Caco-2 (cell line): Measurements from ENCODE around the gene ETFB. TPM values are rescaled to one million over a fixed set of nuclear protein-coding genes. Genes with fewer than 3 reads are reported as not detected.

Experiments used
- BruUV-seq: library from RNA; stranded (reverse); fragments of 400-500 nt; replicated peaks from 2 replicates; lab custom pipeline; 2021; lab: Mats Ljungman, UMichigan
- CTCF ChIA-PET: fragments of 300-600 bp; sonication (Branson Sonifier 250); formaldehyde crosslinking; loops from one replicate; lab custom pipeline; 2022; ENCODE audit warnings: antibody characterized with exemption; lab: Charles Lee
- POLR2A ChIA-PET: fragments of 300-600 bp; sonication (Branson Sonifier 250); formaldehyde crosslinking; loops from one replicate; lab custom pipeline; 2022; ENCODE audit warnings: antibody characterized with exemption; lab: Charles Lee
- DNase-seq, 2 experiments: peaks; one replicate each; pipeline versions ENCODE4 v3.0.0 to v3.0.0-alpha.2; 2020 to 2022
- H3K27me3 ChIP-seq: replicated peaks from 2 replicates; pipeline ENCODE4 v1.6.0; 2011; ENCODE audit warnings: low read length; ENCODE audit not compliant: control insufficient read depth, insufficient read depth
- H3K36me3 ChIP-seq: 2 replicates; pipeline ENCODE4 v1.5.1; 2011; ENCODE audit warnings: low read length; ENCODE audit not compliant: control insufficient read depth, insufficient read depth
- H3K4me1 ChIP-seq: fragments of 250-450 bp; sonication (Bioruptor Pico); 2 replicates; pipeline ENCODE4 v1.5.1; 2020; ENCODE audit warnings: mild to moderate bottlenecking
- H3K4me3 ChIP-seq: 2 replicates; pipeline ENCODE4 v1.5.1; 2011; ENCODE audit warnings: low read depth, mild to moderate bottlenecking, control low read depth, low read length
- H3K9me3 ChIP-seq: fragments of 250-450 bp; sonication (Bioruptor Pico); 2 replicates; pipeline ENCODE4 v1.5.1; 2020; ENCODE audit warnings: mild to moderate bottlenecking, moderate library complexity
- H3K27ac Mint-ChIP-seq: one replicate; pipeline ENCODE4 v1.8.0; 2022; ENCODE audit warnings: mixed read lengths; ENCODE audit not compliant: unreplicated experiment
- H3K27me3 Mint-ChIP-seq: one replicate; pipeline ENCODE4 v1.8.0; 2022; ENCODE audit warnings: mixed read lengths; ENCODE audit not compliant: insufficient read depth, unreplicated experiment
- H3K36me3 Mint-ChIP-seq: one replicate; pipeline ENCODE4 v1.8.0; 2022; ENCODE audit warnings: mild to moderate bottlenecking, mixed read lengths; ENCODE audit not compliant: insufficient read depth, unreplicated experiment
- H3K4me1 Mint-ChIP-seq: one replicate; pipeline ENCODE4 v1.8.0; 2022; ENCODE audit warnings: low read depth, mixed read lengths; ENCODE audit not compliant: unreplicated experiment
- H3K4me3 Mint-ChIP-seq: one replicate; pipeline ENCODE4 v1.8.0; 2022; ENCODE audit warnings: mild to moderate bottlenecking, moderate library complexity, mixed read lengths; ENCODE audit not compliant: unreplicated experiment
- H3K9me3 Mint-ChIP-seq: one replicate; pipeline ENCODE4 v1.8.0; 2022; ENCODE audit warnings: mixed read lengths; ENCODE audit not compliant: unreplicated experiment
- intact Hi-C: fragments of 100-400 bp; cut with micrococcal nuclease; formaldehyde crosslinking; loops from one replicate; pipeline ENCODE4 v1.10.0; 2022; ENCODE audit not compliant: unreplicated experiment
- total RNA-seq: library from RNA; stranded (reverse); gene quantifications from 2 replicates; pipeline ENCODE4 v1.2.3, GENCODE V29; 2022
- TF ChIP-seq, protein P1 (sequence below), 2 experiments: fragments of 200-600 bp in 1 of 2; IDR thresholded peaks; 1 replicate in 1 of 2; 2 replicates in 1 of 2; pipeline versions ENCODE4 v1.5.1 to v1.8.0; 2011 to 2022; ENCODE audit warnings: antibody characterized with exemption in 1 of 2, control low read depth in 1 of 2, inconsistent platforms in 1 of 2, low read depth in 1 of 2, low read length in 1 of 2, mild to moderate bottlenecking in 1 of 2, moderate library complexity in 1 of 2; ENCODE audit not compliant: insufficient read depth in 1 of 2, severe bottlenecking in 1 of 2, unreplicated experiment in 1 of 2

Gene ETFB
- total RNA-seq, 1 experiment from 2014 or later = 228 TPM

DNA sequence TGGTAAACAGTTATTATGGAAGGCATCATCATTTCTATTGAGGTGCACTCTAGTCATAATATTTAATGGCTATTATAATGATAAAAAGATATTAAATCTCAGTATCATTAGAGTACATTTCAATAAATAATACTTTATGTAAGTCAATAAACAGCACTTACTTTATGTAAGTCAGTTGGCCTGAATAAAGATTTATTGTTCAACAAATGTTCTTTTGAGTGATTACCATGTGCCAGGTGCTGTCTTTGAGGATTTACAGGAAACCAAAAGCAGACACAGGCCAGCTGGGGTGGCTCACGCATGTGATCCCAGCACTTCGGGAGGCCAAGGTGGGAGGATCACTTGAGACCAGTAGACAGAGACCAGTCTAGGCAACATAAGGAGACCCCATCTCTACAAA lies 11.2 kb upstream of the ETFB start:
- H3K4me3 ChIP-seq = no peak overlapping the region
- Mint-ChIP-seq H3K27me3 (no peaks in the 10 kb centered on the region), H3K36me3 (no peaks in the 10 kb centered on the region), H3K4me3 (no peak overlapping the region), H3K9me3 (no peaks in the 10 kb centered on the region), H3K4me1 (no peaks in the 10 kb centered on the region), H3K27ac (no peak overlapping the region)
- H3K36me3 ChIP-seq = no peaks in the 10 kb centered on the region
- CTCF ChIA-PET = no interaction called here
- no peaks in the 10 kb centered on the region for H3K4me1 ChIP-seq
- TF ChIP-seq, protein P1, sequence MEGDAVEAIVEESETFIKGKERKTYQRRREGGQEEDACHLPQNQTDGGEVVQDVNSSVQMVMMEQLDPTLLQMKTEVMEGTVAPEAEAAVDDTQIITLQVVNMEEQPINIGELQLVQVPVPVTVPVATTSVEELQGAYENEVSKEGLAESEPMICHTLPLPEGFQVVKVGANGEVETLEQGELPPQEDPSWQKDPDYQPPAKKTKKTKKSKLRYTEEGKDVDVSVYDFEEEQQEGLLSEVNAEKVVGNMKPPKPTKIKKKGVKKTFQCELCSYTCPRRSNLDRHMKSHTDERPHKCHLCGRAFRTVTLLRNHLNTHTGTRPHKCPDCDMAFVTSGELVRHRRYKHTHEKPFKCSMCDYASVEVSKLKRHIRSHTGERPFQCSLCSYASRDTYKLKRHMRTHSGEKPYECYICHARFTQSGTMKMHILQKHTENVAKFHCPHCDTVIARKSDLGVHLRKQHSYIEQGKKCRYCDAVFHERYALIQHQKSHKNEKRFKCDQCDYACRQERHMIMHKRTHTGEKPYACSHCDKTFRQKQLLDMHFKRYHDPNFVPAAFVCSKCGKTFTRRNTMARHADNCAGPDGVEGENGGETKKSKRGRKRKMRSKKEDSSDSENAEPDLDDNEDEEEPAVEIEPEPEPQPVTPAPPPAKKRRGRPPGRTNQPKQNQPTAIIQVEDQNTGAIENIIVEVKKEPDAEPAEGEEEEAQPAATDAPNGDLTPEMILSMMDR (IDR thresholded peaks at IDR 0.05; ENCODE audit: insufficient read depth in 1 of 2, low read depth in 1 of 2, low read length in 1 of 2, severe bottlenecking in 1 of 2, unreplicated experiment in 1 of 2) = no peak
- intact Hi-C loops = no loop called here
- H3K9me3 ChIP-seq = peaks cover 14% of the 10 kb centered on the region
- POLR2A ChIA-PET = interaction anchor here (2.0 kb wide), 1 partner anchor 10 kb away, joined by 10 read pairs; no protein-coding TSS in a partner anchor
- no TSS peak for BruUV-seq
- H3K27me3 ChIP-seq = no peaks in the 10 kb centered on the region
- no peak for DNase-seq

DNA sequence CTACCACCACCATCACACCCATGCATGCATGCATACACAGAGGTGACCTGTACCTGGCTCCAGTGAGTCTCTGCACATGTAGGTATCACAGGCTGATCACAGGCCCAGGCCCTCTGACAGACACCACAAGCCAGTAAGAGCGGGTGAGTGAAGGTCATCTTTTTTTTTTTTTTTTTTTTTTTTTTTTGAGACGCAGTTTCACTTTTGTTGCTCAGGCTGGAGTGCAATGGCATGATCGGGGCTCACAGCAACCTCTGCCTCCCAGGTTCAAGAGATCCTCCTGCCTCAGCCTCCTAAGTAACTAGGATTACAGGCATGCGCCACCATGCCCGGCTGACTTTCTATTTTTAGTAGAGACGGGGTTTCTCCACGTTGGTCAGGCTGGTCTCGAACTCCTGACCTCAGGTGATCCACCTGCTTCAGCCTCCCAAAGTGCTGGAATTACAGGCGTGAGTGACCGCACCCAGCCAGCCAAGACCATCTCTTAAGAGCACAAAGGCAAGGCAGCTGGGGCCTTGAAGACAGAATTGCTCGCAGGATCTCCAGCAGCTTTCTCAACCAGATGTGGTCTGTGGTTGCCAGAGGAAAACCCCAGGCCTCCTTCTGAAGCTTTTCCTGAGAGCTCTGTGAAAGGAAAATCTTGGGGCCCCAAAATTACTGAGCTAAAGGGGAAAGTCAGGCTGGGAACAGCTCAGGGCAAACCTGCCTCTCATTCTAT lies 9.5 kb upstream of the ETFB start:
- no peak overlapping the region for H3K27ac Mint-ChIP-seq
- H3K27me3 ChIP-seq = no peaks in the 10 kb centered on the region
- no peak overlapping the region for H3K4me3 ChIP-seq
- no peaks in the 10 kb centered on the region for H3K36me3 ChIP-seq
- TF ChIP-seq, protein P1 (IDR thresholded peaks at IDR 0.05; ENCODE audit: insufficient read depth in 1 of 2, low read depth in 1 of 2, low read length in 1 of 2, severe bottlenecking in 1 of 2, unreplicated experiment in 1 of 2) = no peak
- CTCF ChIA-PET = no interaction called here
- BruUV-seq = no TSS peak
- H3K36me3 Mint-ChIP-seq = peaks cover under 1% of the 10 kb centered on the region
- DNase-seq = no peak
- POLR2A ChIA-PET = interaction anchor here (2.0 kb wide), 1 partner anchor 8 kb away, joined by 10 read pairs; no protein-coding TSS in a partner anchor
- H3K27me3 Mint-ChIP-seq = no peaks in the 10 kb centered on the region
- H3K4me1 ChIP-seq = no peaks in the 10 kb centered on the region
- no peaks in the 10 kb centered on the region; the same call in 1 of the 2 replicates for H3K9me3 ChIP-seq
- H3K9me3 Mint-ChIP-seq = no peaks in the 10 kb centered on the region
- intact Hi-C loops = no loop called here
- no peaks in the 10 kb centered on the region for H3K4me1 Mint-ChIP-seq
- H3K4me3 Mint-ChIP-seq = no peak overlapping the region

DNA sequence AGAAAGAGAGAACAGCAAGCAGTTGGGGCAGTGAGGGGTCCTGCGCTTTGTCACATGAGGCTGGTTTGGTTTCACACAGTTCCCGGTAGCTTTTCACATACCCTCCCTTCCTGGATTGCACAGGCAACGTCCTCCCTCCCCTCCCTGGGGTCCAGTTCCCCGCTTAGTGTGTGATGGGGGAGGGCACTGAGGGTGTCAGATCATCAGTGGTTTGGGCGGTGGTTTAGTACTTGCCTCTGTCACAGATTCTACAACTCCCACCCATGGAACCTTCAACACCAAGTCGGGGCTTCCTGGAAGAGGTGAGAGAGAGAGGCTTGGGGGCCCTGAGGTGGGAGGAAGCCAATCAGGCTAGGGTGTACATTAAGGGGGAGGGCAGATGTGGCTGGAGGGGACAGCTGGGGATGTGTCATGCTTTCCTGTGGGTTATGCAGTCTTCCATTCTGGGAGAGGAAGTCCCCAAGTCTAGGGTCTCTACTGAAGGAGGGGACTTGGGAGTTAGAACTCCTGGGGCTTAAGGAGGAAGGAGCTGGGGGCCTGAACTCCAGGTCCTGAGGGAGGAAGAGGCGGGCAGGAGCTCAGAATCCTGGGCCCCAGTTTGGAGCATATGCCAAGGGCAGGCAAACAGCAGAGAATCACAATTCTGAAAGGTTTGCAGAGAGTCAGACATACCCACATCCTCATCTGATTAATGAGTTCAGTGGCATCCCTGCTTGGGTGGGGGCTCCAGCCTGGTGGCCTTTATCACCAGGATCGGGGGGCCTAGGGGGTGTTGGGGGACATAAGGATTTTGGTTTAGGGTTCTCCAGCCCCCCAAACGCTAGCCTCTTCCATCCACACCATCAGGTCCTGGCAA lies 6.7 kb upstream of the ETFB start, which contains the start of gene NKG7:
NKG7 (minus strand) TSS at position 6 of the 856 bp plus-strand sequence. CDS start 119 bp downstream, outside the sequence.
- DNase-seq = no peak
- H3K27me3 ChIP-seq = no peaks in the 10 kb centered on the region
- no peaks in the 10 kb centered on the region for H3K4me1 Mint-ChIP-seq
- peaks cover 5% of the 10 kb centered on the region; the same call in 1 of the 2 replicates for H3K4me1 ChIP-seq
- intact Hi-C loops = no loop called here
- TF ChIP-seq, protein P1 (IDR thresholded peaks at IDR 0.05; ENCODE audit: insufficient read depth in 1 of 2, low read depth in 1 of 2, low read length in 1 of 2, severe bottlenecking in 1 of 2, unreplicated experiment in 1 of 2) = no peak
- no peaks in the 10 kb centered on the region for H3K27me3 Mint-ChIP-seq
- H3K27ac Mint-ChIP-seq = no peak within 1 kb of the TSS
- H3K36me3 ChIP-seq = no peaks in the 10 kb centered on the region
- ChIA-PET POLR2A (no interaction called here), CTCF (interaction anchor here (1.6 kb wide), 1 partner anchor 33 kb away, joined by 4 read pairs; no protein-coding TSS in a partner anchor)
- H3K9me3 ChIP-seq = no peaks in the 10 kb centered on the region
- H3K4me3 ChIP-seq = no peak within 1 kb of the TSS
- H3K9me3 Mint-ChIP-seq = no peaks in the 10 kb centered on the region
- peaks cover 8% of the 10 kb centered on the region for H3K36me3 Mint-ChIP-seq
- no peak within 1 kb of the TSS for H3K4me3 Mint-ChIP-seq
- BruUV-seq = no TSS peak
